ENCODE data around the gene CYP19A1. TPM values are rescaled to one million over a fixed set of nuclear protein-coding genes. Genes with fewer than 3 reads are reported as not detected.

Gene CYP19A1
- total RNA-seq, 1 experiment from 2014 or later = not detected

DNA sequence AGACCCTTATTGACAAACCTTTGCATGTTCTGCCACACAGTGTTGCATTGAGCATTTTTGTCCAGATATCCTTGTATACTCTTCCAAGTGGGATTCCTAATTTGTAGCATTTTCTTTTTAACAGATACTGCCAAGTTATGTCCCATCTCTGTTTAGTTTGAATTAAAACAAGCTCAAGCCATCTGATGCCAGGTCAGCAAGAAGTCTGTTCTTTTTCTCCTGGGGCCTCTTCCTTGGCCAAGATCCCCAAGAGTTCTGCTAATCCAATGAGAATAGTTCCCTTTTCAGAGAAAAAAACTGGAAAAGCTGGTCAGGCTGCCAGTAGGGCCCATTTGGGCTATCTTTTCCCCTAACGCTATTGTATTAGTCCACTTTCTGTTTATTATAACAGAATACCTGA lies 32.9 kb upstream of the CYP19A1 start (continued):
- TF ChIP-seq, protein P1, sequence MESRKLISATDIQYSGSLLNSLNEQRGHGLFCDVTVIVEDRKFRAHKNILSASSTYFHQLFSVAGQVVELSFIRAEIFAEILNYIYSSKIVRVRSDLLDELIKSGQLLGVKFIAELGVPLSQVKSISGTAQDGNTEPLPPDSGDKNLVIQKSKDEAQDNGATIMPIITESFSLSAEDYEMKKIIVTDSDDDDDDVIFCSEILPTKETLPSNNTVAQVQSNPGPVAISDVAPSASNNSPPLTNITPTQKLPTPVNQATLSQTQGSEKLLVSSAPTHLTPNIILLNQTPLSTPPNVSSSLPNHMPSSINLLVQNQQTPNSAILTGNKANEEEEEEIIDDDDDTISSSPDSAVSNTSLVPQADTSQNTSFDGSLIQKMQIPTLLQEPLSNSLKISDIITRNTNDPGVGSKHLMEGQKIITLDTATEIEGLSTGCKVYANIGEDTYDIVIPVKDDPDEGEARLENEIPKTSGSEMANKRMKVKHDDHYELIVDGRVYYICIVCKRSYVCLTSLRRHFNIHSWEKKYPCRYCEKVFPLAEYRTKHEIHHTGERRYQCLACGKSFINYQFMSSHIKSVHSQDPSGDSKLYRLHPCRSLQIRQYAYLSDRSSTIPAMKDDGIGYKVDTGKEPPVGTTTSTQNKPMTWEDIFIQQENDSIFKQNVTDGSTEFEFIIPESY (IDR thresholded peaks at IDR 0.05; ENCODE audit: extremely low read depth, insufficient replicate concordance, low read length) = no peak
- no peak for TF ChIP-seq POLR2A (IDR thresholded peaks at IDR 0.05; ENCODE audit: borderline replicate concordance, extremely low read depth, insufficient read depth, insufficient read length)
- TF ChIP-seq, protein P2, sequence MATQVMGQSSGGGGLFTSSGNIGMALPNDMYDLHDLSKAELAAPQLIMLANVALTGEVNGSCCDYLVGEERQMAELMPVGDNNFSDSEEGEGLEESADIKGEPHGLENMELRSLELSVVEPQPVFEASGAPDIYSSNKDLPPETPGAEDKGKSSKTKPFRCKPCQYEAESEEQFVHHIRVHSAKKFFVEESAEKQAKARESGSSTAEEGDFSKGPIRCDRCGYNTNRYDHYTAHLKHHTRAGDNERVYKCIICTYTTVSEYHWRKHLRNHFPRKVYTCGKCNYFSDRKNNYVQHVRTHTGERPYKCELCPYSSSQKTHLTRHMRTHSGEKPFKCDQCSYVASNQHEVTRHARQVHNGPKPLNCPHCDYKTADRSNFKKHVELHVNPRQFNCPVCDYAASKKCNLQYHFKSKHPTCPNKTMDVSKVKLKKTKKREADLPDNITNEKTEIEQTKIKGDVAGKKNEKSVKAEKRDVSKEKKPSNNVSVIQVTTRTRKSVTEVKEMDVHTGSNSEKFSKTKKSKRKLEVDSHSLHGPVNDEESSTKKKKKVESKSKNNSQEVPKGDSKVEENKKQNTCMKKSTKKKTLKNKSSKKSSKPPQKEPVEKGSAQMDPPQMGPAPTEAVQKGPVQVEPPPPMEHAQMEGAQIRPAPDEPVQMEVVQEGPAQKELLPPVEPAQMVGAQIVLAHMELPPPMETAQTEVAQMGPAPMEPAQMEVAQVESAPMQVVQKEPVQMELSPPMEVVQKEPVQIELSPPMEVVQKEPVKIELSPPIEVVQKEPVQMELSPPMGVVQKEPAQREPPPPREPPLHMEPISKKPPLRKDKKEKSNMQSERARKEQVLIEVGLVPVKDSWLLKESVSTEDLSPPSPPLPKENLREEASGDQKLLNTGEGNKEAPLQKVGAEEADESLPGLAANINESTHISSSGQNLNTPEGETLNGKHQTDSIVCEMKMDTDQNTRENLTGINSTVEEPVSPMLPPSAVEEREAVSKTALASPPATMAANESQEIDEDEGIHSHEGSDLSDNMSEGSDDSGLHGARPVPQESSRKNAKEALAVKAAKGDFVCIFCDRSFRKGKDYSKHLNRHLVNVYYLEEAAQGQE (IDR thresholded peaks at IDR 0.05; ENCODE audit: low read depth) = no peak
- no peak for TF ChIP-seq ZNF274 (IDR thresholded peaks at IDR 0.05; ENCODE audit: low read depth, low read length)

DNA sequence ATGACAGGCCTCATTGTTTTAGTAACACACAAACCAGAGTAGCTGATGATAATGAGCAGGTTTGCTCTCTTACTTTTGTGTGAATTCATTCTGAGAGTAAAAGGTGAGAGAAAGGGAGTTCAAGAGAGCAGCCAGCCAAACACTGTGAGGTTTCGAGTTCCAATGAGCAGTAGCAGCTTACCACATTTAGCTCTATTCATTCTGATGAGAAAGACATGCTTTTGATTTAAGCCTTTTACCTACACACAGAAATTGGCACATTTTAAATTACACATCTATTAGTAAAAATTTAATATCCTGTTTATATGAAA lies 31.0 kb upstream of the CYP19A1 start:
- ChIA-PET POLR2A (no interaction called here), CTCF (no interaction called here), RAD21 (ENCODE audit: low non-redundant PET in 1 of 2, low total read pairs in 2 of 2, uncharacterized antibody in 2 of 2, unreplicated experiment in 2 of 2) (no interaction called here)
- Histone ChIP-seq H3K27ac (ENCODE audit: low read depth, low read length) (no peak overlapping the region), H3K4me3 (replicated peaks in 1 of 2; ENCODE audit: low read depth in 1 of 2, low read length in 2 of 2) (no peak overlapping the region), H4K20me1 (ENCODE audit: insufficient read depth) (no peaks in the 10 kb centered on the region), H3K27me3 (ENCODE audit: insufficient read depth, low read length) (no peaks in the 10 kb centered on the region), H3K9me2 (ENCODE audit: insufficient read depth) (no peaks in the 10 kb centered on the region), H3K4me1 (ENCODE audit: control insufficient read depth in 1 of 2, insufficient read depth in 2 of 2, low read length in 2 of 2) (no peaks in the 10 kb centered on the region), H3K36me3 (ENCODE audit: control insufficient read depth in 1 of 2, insufficient read depth in 2 of 2, low read length in 2 of 2) (no peaks in the 10 kb centered on the region), H3K9ac (ENCODE audit: low read length) (no peak overlapping the region), H3K9me3 (ENCODE audit: control insufficient read depth in 1 of 2, insufficient read depth in 1 of 2, low read depth in 1 of 2, low read length in 2 of 2) (no peaks in the 10 kb centered on the region), H3K4me2 (ENCODE audit: low read length) (no peak overlapping the region), H3K79me2 (ENCODE audit: insufficient read depth, low read length) (no peaks in the 10 kb centered on the region), H2AFZ (ENCODE audit: low read depth, low read length, poor library complexity, severe bottlenecking) (no peak overlapping the region)
- DNase-seq (ENCODE audit: low read depth, low spot score) (no peak), ATAC-seq (no peak)
- intact Hi-C loops (cut with micrococcal nuclease) = no loop called here
- no TSS peak for BruUV-seq (replicated peaks)
- TF ChIP-seq CEBPB (IDR thresholded peaks at IDR 0.05; ENCODE audit: low read depth) (no peak), POLR2A (IDR thresholded peaks at IDR 0.05; ENCODE audit: borderline replicate concordance, extremely low read depth, insufficient read depth, insufficient read length) (no peak), ZNF274 (IDR thresholded peaks at IDR 0.05; ENCODE audit: low read depth, low read length) (no peak), POLR2AphosphoS5 (IDR thresholded peaks at IDR 0.05; ENCODE audit: low read depth, low read length) (no peak), YY1 (IDR thresholded peaks at IDR 0.05; ENCODE audit: extremely low read depth, insufficient replicate concordance, low read depth, low read length) (no peak), SIN3A (IDR thresholded peaks at IDR 0.05; ENCODE audit: low read depth) (no peak), EZH2phosphoT487 (IDR thresholded peaks at IDR 0.05; ENCODE audit: borderline replicate concordance) (no peak), EGR1 (IDR thresholded peaks at IDR 0.05; ENCODE audit: low read depth) (no peak), CBX3 (IDR thresholded peaks at IDR 0.05; ENCODE audit: low read depth) (no peak), FOSL1 (IDR thresholded peaks at IDR 0.05; ENCODE audit: low read depth) (no peak), EZH2 (IDR thresholded peaks at IDR 0.05) (no peak)
- TF ChIP-seq, protein P1 (IDR thresholded peaks at IDR 0.05; ENCODE audit: extremely low read depth, insufficient replicate concordance, low read length) = no peak
- TF ChIP-seq, protein P3, sequence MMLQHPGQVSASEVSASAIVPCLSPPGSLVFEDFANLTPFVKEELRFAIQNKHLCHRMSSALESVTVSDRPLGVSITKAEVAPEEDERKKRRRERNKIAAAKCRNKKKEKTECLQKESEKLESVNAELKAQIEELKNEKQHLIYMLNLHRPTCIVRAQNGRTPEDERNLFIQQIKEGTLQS (IDR thresholded peaks at IDR 0.05) = no peak
- TF ChIP-seq, protein P4, sequence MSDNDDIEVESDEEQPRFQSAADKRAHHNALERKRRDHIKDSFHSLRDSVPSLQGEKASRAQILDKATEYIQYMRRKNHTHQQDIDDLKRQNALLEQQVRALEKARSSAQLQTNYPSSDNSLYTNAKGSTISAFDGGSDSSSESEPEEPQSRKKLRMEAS (IDR thresholded peaks at IDR 0.05) = no peak
